GM19395 (cell line): ENCODE results near the gene ETFA.

Experiments used
- ATAC-seq: cut with Tn5 transposase; IDR thresholded peaks from one replicate; pipeline ENCODE4 v1.9.1; 2021; ENCODE audit warnings: mild to moderate bottlenecking, moderate library complexity; ENCODE audit not compliant: unreplicated experiment

Gene ETFA

GRCh38 chr15:76311100-76311953 lies at the start of gene ETFA:
ETFA (minus strand) TSS chr15:76311469; CDS start chr15:76311388, 81 bp downstream.
- ATAC-seq = peak; percentile 95

GRCh38 chr15:76360416-76360815 lies 49.1 kb upstream of the ETFA start:
- no peak for ATAC-seq

GRCh38 chr15:76359152-76359551 lies 47.9 kb upstream of the ETFA start:
- no peak for ATAC-seq

GRCh38 chr15:76358453-76358852 lies 47.2 kb upstream of the ETFA start:
- no peak for ATAC-seq

- ATAC-seq = no peak
These were observed 43.7 kb upstream of the ETFA start for GRCh38 chr15:76354823-76355440.

- ATAC-seq = no peak
These were observed 42.6 kb upstream of the ETFA start for GRCh38 chr15:76353903-76354302.

GRCh38 chr15:76353023-76353577 lies 41.8 kb upstream of the ETFA start:
- ATAC-seq = no peak

- ATAC-seq = no peak
These were observed 38.2 kb upstream of the ETFA start for GRCh38 chr15:76349301-76350070.

- ATAC-seq = no peak
These were observed 36.3 kb upstream of the ETFA start for GRCh38 chr15:76347482-76348055.

- no peak for ATAC-seq
These were observed 35.6 kb upstream of the ETFA start for GRCh38 chr15:76346669-76347481.

GRCh38 chr15:76345880-76346668 lies 34.8 kb upstream of the ETFA start:
- no peak for ATAC-seq

GRCh38 chr15:76345583-76345879 lies 34.3 kb upstream of the ETFA start:
- ATAC-seq = no peak

- no peak for ATAC-seq
These were observed 33.8 kb upstream of the ETFA start for GRCh38 chr15:76344893-76345582.

GRCh38 chr15:76343313-76343996 lies 32.2 kb upstream of the ETFA start:
- ATAC-seq = no peak

- ATAC-seq = no peak
These were observed 31.3 kb upstream of the ETFA start for GRCh38 chr15:76342382-76343201.

- ATAC-seq = no peak
These were observed 30.8 kb upstream of the ETFA start for GRCh38 chr15:76342058-76342381.

- ATAC-seq = no peak
These were observed 30.2 kb upstream of the ETFA start for GRCh38 chr15:76341366-76342057.
